Inflammatory macrophage treated with lipopolysaccharide for 4 hours (primary cell): ENCODE data around the gene RGS1.

ENCODE experiments used
- DNase-seq: peaks from one replicate; pipeline ENCODE4 v3.0.0-alpha.2; 2020

Gene RGS1

DNA sequence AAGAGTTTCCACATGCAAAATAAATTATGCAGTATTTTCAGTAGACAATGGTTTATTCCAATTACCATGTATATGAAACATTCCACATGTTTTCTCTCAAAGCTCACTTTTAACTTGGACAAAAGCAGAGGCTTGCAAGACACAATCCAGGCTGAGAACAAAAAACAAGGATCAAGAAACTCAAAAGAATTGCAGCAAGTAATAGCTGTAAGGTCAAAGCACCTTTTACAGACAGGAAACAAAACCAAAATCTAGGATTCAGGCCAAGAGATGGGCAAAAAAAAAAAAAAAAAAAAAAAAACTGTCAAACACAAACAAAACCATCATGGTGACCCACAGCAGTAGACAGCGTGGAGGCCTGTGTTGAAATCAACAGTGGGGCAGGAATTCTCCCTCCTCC lies 9.3 kb downstream of the RGS1 start:
- no peak for DNase-seq

DNA sequence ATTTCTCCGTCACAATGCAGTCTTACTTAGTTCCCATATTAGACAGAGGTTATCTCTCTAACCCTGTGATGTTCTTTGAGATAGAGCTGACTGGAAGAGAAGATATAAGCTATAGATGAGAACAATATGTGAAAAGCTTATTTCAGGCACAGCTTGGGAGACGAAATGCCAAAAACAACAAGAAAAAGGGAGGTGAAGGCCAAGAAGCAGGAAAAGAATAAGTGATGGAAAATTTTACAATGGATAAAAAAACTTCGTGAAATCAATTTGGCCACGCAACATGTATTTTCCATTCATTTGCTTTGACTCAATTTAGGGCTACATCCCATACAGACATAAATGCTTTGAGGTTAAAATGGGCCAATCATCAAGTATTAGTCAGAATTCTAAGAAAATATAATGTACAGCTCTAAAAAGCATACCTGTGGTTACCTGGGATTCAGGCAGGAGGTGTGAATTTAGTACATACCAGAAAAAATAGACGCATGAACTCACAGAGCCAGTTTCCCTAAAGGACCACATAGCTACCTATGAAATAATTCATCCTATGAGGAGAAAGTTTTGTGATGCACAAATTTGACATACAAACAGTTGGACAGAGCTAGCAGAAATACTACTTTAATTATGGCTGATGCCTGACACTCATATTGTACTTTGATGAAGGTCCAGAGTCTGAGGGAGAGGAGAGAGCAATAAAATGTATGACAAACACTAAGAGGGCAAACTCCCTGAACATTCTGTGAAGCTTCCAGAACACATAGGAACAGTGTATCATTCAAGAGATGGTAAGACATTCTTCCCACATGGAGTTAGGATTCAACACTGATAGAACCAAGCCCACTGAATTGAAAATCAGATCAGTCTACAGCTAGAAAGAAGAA lies 12.1 kb downstream of the RGS1 start:
- DNase-seq: no peak

DNA sequence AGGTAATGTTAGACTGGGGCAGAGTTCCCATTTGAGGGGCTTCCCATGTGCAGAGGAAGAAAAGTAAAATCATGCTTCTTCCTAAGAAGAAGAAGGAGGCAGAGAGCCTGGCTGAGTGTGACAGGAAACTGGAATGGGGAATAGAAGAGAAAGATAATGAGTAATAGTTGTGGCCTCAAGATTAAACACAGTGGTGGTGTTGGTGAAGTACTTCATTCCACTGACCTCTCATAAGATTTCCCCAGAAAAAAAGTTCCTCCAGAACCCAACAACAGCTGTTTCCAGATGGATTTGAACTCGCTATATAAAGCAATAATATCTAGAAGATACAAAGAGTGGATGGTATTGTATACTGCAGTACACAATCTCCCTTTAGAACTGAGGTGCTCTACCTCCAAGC lies 13.0 kb downstream of the RGS1 start:
- DNase-seq: no peak

DNA sequence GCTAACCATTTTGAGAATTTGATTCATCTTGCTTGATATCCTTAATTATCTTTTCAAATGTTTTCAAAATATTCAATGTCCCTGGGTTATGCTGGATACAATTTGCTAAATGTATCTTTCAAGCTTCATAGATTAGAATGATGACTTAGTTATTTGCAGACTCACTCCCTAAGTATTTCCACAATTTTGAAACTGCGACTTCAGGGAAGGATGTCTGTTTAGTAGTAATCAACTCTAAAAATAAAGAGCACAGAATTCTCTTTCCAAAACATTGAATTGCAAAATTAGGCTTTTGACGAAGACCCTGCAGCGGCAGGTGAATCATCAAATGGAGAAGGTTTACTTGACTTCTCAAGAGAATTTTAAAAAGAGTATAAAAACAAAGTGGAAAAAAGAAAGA lies 14.2 kb downstream of the RGS1 start:
- DNase-seq: no peak

DNA sequence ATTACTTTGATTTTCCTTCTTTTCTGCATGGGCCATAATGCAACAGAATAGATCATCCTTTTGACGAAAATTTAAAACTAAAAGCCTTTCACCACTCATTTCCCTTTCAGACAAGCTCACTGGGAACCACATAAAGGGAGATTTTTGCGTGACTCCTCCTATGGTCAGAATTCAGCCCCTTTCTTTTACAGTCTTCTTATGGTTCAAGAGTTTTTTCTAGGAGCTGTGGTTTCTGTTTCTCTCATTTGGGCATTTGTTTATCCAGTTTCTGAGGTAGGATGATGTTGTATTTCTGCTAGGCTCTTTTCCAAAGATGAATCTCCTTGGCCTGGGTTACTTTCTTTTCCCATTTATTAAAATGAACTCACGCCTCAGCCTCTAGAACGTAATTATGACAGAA lies 16.9 kb downstream of the RGS1 start:
- DNase-seq: no peak

DNA sequence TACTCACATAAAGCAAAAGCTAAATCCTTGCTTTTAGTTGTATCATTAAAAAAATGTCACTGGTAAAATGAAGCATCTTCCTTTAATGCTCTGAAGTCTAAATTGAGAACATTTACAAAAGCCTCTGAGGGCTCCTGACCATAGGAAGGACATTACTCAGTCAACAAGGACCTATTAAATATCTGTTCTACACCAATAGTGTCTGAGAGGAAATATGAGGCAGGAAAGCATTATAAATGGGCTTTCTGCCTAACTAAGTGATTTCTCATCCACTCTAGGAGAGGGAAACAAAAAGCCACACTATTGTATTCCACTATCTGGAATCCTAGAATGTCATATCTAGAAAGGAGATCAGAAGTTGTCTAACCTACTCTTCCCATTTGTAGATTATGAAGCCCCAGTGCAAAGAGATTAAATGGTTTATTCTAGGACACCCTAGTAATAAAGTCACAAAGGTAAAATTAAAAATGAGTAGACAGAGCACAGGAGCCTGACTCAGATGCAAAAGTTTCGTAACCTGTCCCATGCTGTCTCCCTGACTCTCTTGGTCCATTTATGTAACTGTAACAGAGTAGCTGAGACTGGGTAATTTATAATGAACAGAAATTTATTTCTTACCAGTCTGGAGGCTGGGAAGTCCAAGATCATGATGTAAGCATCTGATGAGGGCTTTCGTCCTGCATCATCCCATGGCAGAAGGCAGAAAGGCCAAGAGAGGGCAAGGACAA lies 17.6 kb downstream of the RGS1 start:
- DNase-seq: peak; percentile 64

DNA sequence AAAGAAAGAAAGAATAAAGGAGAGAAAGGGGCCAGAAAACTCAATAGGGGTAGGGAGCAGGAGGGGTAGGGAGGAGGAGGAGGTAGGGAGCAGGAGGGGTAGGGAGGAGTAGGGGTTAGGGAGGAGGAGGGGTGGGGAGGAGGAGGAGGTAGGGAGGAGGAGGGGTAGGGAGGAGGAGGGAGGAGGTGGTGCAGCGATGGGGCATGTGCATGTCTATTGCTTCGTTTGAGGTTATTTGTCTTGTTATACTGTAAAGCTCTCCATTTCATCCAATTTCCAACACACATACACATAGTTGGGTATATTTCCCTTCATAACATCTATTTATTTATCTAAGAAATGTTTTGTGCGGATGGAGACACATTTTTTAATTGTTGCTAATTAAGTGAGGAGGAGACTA lies 19.7 kb downstream of the RGS1 start:
- DNase-seq: no peak

DNA sequence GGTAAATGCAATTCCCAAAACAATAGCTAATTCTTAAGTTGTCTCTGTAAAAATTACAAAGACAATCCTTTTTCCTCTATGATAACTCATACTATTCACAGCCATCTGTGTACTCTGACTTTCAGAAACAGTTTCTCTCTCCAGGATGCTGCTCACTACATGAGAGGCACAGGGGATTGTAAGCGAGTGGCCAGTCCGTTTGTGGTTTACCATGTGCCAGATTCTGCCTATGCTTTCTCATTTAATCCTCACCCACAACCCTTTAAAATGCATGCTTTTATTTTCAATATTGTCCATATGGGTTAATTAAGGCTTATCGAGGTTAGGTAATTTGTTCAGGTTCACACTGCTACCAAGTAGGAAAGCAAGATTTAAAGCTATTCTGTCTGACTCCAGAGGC lies 23.0 kb downstream of the RGS1 start:
- no peak for DNase-seq

DNA sequence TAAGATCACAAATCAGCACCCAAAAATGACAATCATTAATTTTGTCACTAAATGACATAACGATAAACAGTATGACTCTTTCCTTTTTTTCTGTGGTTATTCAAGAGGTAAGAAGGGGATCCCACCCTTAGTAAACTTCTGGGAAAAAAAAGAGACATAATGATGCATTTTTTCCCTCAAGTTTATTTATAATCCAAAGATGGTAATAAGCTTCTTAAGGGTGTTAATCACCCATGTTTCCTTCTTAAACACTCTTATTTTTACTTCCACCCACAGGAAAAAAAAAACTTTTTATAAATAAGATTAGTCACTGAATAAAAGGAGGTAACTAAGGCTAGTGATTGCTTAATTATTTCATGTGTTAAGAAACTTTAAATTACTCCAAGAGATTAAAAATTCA lies 24.7 kb downstream of the RGS1 start:
- peak; percentile 53 for DNase-seq

DNA sequence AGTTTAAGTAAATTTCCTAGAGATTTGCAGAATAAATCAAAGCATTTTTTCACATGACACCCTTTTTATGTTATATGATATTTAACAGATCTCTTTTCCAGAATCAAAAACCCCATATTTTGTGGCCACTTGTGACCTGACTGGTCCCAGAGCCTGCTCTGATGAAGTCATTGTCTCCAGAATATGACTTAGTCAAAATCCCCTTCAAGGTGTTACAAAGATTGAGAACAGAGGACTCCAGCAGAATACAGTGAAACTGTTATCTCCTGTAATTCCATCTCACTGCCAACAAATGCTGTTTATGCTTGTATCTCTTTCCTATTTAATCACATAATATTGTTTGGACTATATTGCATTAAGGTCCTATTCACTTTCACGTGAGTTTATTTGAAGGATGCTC lies 25.6 kb downstream of the RGS1 start:
- no peak for DNase-seq

DNA sequence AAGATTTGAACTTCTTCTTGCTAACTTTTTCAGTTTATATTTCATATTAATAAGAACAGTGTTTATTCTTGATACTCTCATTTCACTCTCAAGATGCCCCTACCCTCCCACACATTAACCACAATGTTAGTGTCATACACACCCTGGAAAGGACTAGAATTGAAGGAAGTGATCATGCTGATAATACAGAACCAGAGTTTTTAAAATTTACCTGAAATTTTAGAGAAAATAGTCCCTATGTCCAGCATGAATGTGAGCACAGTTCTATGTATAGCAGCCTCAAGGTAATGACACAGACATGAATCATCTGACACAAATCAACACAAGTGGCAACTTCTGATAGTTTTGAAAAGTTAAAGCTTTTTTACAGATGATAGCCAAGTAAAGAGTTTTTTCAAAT lies 26.0 kb downstream of the RGS1 start:
- DNase-seq: peak; percentile 63

DNA sequence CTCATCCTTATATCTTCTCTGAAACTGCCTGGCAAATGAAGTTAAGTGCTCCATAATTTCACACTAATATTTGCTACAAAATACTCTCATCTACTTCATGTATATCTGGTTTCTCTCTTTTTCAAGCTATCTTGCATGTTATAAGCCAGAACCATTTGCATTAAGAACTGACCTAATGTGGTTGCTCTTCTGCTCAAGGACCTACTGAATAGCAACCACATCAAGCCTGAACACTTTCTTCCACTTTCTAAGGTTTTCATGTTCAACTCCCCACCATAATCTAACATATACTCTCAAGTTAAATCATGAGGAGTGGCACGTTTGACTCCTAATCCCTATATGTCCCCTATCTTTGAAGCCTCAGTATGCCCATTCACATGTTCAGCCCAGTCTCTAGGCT lies 27.2 kb downstream of the RGS1 start:
- DNase-seq: no peak

DNA sequence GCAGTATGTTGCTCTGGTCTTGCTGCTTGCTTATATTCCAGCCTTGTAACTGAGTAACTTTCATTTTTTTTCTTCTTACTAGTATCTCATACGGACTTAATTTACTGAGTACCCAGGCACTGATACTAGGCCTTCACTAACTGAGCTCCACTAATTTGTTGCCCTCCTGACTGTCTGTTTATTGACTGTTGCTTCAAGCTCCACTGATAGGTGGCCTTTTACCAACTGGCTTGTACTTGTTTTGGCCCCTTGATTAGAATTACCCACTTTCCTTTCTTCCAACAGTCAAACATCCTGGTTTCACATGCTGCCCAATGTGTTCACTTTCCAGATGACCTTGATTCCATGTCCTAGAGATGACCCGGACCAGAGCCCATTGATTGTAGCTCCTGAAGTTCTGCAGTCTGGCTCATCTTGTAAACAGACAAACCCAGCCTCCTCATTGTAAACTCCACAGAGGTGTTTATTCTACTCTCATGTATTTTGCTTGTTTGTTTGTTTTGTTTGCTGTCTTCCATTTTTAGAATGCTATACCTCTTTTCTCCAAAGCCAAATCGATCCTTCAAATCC lies 27.7 kb downstream of the RGS1 start:
- DNase-seq: no peak

DNA sequence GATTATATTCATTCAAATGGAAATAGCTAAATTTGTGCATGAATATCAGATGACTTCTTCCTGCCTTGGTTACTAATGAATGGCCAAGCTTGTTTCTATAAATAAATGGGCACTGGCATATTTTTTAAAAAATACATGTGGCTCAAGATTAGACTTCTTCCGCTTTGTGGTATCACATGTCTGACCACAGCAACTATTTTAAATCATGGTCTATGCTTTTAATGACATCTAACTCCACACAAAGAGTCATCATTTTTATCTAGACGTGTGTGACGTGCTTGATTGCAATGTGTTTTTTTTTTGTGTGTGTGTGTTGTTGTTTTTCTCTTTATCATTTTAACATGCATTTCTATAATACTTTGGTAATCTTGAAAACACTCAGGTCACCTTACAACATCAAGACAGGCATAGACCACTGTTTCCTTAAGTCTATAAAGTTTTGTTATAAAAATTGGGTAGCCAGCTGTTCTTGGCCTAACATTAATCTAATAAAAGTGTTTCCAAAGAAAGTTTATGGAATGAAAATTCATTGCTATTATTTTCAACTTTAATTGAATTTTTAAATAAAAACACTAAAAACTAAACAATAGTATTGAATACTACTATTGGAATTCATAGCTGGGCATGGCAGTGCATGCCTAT lies 29.5 kb downstream of the RGS1 start:
- DNase-seq: peak; percentile 84

DNA sequence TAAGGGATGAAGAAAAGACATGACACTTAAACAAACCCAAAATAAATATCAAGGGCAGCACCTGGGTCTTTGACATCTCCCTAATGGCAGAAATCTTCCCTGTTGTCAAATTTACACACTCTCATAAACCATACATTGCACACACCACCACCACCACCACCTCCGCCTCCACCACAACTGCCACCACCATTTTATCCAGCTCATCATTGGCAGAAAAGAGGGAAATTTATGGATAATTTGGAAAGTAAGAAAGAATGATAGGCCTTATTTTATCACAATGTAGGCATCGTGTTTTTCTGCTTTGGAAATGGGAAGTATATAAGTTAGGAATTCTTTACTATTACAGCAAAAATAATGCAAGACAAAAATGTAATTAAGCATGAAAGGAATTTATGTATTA lies 33.1 kb downstream of the RGS1 start:
- DNase-seq: no peak

DNA sequence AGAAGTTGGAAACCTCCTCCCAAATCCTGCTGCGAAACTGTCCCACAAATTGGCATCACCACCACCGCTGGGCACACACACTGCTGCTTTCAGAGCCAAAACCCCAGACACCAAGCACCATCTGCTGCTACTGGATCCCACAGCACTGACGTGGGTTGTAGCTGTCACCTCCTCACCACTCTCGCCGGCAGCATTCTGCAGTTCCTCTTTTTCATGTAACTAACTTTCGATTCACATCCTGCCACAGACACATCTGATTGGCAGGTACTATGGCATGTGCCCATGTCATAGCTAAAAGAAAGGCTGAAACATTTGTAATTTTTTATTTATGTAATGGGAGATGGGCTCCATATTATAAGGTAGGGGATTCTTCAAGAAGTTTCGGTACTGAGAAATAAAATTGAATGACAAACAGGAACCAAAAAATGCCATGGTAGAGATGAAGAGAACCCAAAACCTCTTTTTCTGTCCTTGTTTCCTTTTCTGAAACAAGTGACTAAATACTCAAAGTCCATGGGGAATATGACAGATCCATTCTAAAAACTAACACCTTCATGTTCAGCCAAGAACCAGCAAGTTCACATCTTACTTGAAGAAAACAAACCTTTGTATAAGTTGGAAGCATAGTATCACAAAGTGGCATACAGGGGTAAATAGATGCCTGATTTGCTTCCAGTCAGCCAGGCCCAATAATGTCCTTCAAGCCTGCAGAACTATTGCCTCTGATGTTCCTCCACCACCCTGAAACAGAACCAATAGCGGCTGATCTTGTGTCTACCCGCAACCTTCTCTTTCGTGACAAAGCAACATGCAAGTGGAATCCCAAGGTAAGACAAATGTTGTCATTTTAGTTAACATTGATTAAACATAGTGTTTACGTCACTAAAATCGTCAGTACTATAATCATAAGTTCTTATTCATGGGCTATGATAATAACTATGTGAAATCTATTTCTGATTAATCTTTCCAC lies 33.8 kb downstream of the RGS1 start:
- DNase-seq: peak; percentile 94

DNA sequence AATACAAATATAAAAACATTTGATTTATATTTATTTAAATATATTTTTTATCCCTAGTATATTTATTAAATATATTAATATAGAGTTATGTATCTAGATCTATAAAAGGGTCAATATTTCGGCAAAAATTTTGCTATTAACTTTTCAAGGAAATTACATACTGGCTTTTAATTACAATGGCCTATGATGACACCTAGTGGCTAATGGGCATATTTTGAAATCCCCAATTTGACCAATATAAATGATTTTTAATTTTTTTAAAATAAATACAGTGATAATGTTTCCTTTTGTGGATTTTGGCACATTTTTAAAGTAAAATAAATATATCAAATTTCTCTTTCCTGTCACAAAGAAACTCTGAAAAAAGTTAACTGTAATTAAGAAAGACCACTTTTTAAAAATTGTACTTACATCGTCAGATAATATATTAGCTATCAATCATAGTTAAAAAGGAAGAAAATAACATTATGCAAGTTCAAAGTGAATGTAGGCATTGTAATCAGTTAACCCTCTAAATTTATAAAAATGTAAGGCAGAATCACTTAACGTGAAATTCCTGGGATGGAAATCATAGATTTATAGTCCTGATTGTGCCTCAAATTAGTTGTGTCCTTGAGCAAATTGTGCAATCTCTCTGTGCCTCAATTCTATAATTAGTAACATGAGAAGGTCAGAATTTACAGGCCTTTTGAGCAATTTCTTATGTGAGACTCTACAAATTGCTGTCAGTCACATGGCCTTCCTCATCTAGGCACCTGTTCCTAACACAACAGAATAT lies 34.7 kb downstream of the RGS1 start:
- peak; percentile 62 for DNase-seq

DNA sequence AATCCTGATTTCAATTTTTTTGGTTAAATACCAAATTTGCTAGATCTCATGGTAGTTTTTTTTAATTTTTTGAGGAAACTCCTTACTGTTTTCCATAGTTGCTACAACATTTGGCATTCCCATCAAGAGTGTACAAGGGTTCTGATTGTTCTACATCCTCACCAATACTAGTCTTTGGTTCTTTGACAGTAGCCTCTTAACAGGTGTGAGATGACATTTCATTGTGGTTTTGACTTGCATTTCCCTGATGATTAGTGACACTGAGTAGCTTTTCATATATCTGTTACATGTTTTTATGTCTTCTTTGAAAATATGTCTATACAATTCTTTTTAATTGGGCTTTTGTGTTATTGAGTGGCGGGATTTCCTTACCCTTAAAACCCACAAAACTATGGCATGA lies 39.5 kb downstream of the RGS1 start:
- no peak for DNase-seq

DNA sequence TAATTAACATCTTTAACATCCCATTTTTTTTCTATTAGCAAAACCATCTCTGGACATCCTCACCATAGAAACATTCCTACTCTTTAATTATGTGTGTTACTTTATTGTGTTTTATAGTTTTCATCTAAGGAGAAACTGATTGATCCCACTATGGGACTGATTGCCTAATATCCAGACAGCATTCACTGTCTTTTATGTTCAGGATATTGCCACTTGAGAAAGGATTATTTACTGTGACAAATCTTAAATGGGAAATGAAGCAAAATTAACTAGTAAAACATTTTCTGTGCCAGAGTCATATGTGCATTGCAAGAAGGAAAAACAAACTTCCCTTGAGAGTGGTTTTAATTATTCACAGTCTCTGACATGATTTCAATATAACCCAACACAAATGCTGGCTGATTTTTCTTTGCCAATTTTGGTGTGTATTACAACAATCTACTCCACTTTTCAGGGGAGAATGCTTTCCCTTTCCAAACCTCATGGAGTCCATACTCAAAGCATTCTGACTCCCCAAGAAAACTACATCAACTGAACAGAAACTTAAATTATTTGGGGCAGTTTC lies 44.6 kb downstream of the RGS1 start:
- DNase-seq: no peak

DNA sequence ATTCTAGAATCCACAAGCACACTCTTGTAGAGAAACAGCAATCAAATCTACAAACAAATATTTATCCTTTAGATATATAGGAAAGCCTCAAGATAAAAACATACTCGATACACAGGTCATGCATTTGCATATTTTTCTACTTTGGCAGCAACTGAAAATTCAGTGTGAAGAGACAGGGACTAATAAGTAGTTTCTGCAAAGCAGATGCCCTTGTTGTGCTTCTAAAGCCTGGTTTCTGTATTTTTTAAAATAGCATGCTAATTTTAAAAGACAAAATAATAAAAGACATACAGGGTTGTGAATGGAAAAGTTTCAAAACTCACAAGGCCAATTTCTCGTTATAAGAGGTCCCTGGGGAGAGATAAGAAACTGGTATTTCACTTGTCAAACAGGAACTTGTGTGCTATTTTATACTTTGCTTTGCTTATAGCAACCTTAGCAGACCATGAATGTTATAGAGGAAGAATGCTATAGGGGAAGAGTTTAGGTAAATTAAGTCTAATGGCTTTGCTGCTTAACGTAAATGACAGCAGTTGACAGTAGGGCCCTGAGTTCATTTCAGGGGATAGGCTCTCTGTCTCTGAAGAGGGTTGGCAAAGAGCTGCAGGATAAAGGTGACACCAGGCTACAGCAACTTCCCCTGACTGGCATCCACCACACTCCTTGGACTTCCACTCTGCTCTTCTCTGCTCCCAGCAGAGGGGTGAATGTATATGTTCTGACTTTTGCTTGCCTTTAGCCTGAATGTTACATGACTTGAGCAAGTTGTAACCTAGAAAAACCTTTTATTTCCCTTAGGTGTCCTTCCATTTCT lies 51.0 kb downstream of the RGS1 start:
- DNase-seq: no peak
